Globus pallidus (tissue), 1 donor: ENCODE measurements around the gene DDB1.

Experiments
- DNase-seq: peaks from one replicate; pipeline ENCODE4 v3.0.0-alpha.2; 2015; ENCODE audit warnings: low spot score

Gene DDB1

GRCh38 chr11:61356706-61357105 lies 23.8 kb upstream of the DDB1 start:
- no peak for DNase-seq

GRCh38 chr11:61354208-61354607 lies 21.3 kb upstream of the DDB1 start:
- DNase-seq = no peak

GRCh38 chr11:61353131-61354067 lies 20.5 kb upstream of the DDB1 start:
- DNase-seq = no peak

- DNase-seq = no peak
Measured at GRCh38 chr11:61352038-61352437, 19.1 kb upstream of the DDB1 start.

GRCh38 chr11:61350803-61351202 lies 17.9 kb upstream of the DDB1 start:
- no peak for DNase-seq

GRCh38 chr11:61350336-61350735 lies 17.4 kb upstream of the DDB1 start:
- no peak for DNase-seq

- no peak for DNase-seq
Measured at GRCh38 chr11:61349916-61350315, 17.0 kb upstream of the DDB1 start.

GRCh38 chr11:61349189-61349751 lies 16.4 kb upstream of the DDB1 start:
- no peak for DNase-seq

GRCh38 chr11:61347916-61348461 lies 15.1 kb upstream of the DDB1 start:
- no peak for DNase-seq

GRCh38 chr11:61345954-61346843 lies 13.3 kb upstream of the DDB1 start:
- DNase-seq = no peak

- DNase-seq = no peak
Measured at GRCh38 chr11:61345170-61345610, 12.3 kb upstream of the DDB1 start.

GRCh38 chr11:61343792-61344745 lies 11.2 kb upstream of the DDB1 start:
- no peak for DNase-seq

GRCh38 chr11:61342207-61342803 lies 9.4 kb upstream of the DDB1 start:
- DNase-seq = no peak

GRCh38 chr11:61341706-61342105 lies 8.8 kb upstream of the DDB1 start:
- no peak for DNase-seq

GRCh38 chr11:61340979-61341378 lies 8.1 kb upstream of the DDB1 start:
- no peak for DNase-seq

GRCh38 chr11:61339490-61339878 lies 6.6 kb upstream of the DDB1 start:
- DNase-seq = no peak

- no peak for DNase-seq
Measured at GRCh38 chr11:61338783-61339489, 6.0 kb upstream of the DDB1 start.

GRCh38 chr11:61337706-61338470 lies 5.0 kb upstream of the DDB1 start:
- DNase-seq = no peak
